ENCODE measurements around the gene ALS2CL. TPM values are rescaled to one million over a fixed set of nuclear protein-coding genes. Genes with fewer than 3 reads are reported as not detected.

ALS2CL gene
- total RNA-seq, 2 donors from 2014 or later, result 0.11 TPM; not detected in 1

- Mint-ChIP-seq H3K27ac (no peak overlapping the region), H3K36me3 (no peaks in the 10 kb centered on the region), H3K9me3 (no peaks in the 10 kb centered on the region), H3K27me3 (peaks cover 14 to 28% of the 10 kb centered on the region in 2 donors), H3K4me3 (no peak overlapping the region), H3K4me1 (ENCODE audit: low read depth in 2 of 2) (peaks cover 0 to 4% of the 10 kb centered on the region in 2 donors)
- DNase-seq (ENCODE audit: low spot score) (no peak), ATAC-seq (no peak)
These were observed 68.9 kb downstream of the ALS2CL start for GRCh38 chr3:46624533-46624932.

GRCh38 chr3:46619845-46620778 is 73.4 kb downstream of the ALS2CL start:
- Mint-ChIP-seq H3K4me3 (no peak overlapping the region), H3K27ac (no peak overlapping the region), H3K4me1 (ENCODE audit: low read depth in 2 of 2) (no peaks in the 10 kb centered on the region), H3K36me3 (no peaks in the 10 kb centered on the region), H3K27me3 (peaks cover 31 to 52% of the 10 kb centered on the region in 2 donors), H3K9me3 (no peaks in the 10 kb centered on the region)
- DNase-seq (ENCODE audit: low spot score), result no peak
- ATAC-seq, result no peak

Other genes starting within 250 kb of the ALS2CL start
- gene LTF, start 228.8 kb downstream of the ALS2CL start, total RNA-seq, result under 1 TPM in 1 of 2 donors, not detected in 1; 0.20 TPM
- gene RTP3, start 195.7 kb downstream of the ALS2CL start, total RNA-seq, result not detected
- not detected for gene LRRC2, start 127.4 kb downstream of the ALS2CL start, total RNA-seq
- not detected for gene FAM240A, start 81.2 kb downstream of the ALS2CL start, total RNA-seq
- gene TMIE, start 7.7 kb upstream of the ALS2CL start, total RNA-seq, result not detected
- gene PRSS50, start 24.2 kb upstream of the ALS2CL start, total RNA-seq, result not detected
- gene MYL3, start 169.8 kb upstream of the ALS2CL start, total RNA-seq, result not detected
- gene PTH1R, start 184.0 kb upstream of the ALS2CL start, total RNA-seq, result not detected

All from natural killer cell treated with Interleukin-12 subunit alpha and Interleukin-12 subunit beta and Interleukin-15 and Interleukin-18, amount 100 ng/mL, for 72 hours (primary cell).